RWPE2 (cell line): Measurements from ENCODE around the gene NFATC4.

ENCODE experiments used
- ATAC-seq: fragments of 200-7000 bp; cut with Tn5 transposase; 3 replicates; pipeline ENCODE4 v1.9.1; 2021; ENCODE audit warnings: low read depth
- DNase-seq: peaks from one replicate; pipeline ENCODE4 v3.0.0-alpha.2; 2020; ENCODE audit warnings: low spot score
- H3K27ac ChIP-seq: fragments of 450-650 bp; 2 replicates; pipeline ENCODE4 v1.5.1; 2017; ENCODE audit warnings: mild to moderate bottlenecking; ENCODE audit not compliant: poor library complexity, severe bottlenecking
- H3K27me3 ChIP-seq: fragments of 250-450 bp; sonication (Bioruptor Pico); 2 replicates; pipeline ENCODE4 v1.5.1; 2021; ENCODE audit warnings: mild to moderate bottlenecking, moderate library complexity; ENCODE audit not compliant: insufficient read depth, poor library complexity, severe bottlenecking
- H3K36me3 ChIP-seq: fragments of 250-450 bp; sonication (Bioruptor Pico); 2 replicates; pipeline ENCODE4 v1.5.1; 2020; ENCODE audit warnings: low read depth, mild to moderate bottlenecking, moderate library complexity
- H3K4me1 ChIP-seq: fragments of 250-450 bp; sonication (Bioruptor Pico); 2 replicates; pipeline ENCODE4 v1.5.1; 2021; ENCODE audit warnings: mild to moderate bottlenecking, moderate library complexity; ENCODE audit not compliant: insufficient read depth, poor library complexity, severe bottlenecking
- H3K4me3 ChIP-seq: fragments of 250-450 bp; sonication (Bioruptor Pico); 2 replicates; pipeline ENCODE4 v1.5.1; 2021; ENCODE audit warnings: mild to moderate bottlenecking, moderate library complexity; ENCODE audit not compliant: severe bottlenecking
- H3K9me3 ChIP-seq: fragments of 250-450 bp; sonication (Bioruptor Pico); 2 replicates; pipeline ENCODE4 v1.5.1; 2021; ENCODE audit warnings: mild to moderate bottlenecking, moderate library complexity; ENCODE audit not compliant: severe bottlenecking
- TF ChIP-seq, protein P1 (sequence below): fragments of 450-650 bp; IDR thresholded peaks from one replicate; pipeline ENCODE4 v1.5.1; 2017; ENCODE audit warnings: mild to moderate bottlenecking, moderate library complexity; ENCODE audit not compliant: poor library complexity, severe bottlenecking

The NFATC4 gene

DNA sequence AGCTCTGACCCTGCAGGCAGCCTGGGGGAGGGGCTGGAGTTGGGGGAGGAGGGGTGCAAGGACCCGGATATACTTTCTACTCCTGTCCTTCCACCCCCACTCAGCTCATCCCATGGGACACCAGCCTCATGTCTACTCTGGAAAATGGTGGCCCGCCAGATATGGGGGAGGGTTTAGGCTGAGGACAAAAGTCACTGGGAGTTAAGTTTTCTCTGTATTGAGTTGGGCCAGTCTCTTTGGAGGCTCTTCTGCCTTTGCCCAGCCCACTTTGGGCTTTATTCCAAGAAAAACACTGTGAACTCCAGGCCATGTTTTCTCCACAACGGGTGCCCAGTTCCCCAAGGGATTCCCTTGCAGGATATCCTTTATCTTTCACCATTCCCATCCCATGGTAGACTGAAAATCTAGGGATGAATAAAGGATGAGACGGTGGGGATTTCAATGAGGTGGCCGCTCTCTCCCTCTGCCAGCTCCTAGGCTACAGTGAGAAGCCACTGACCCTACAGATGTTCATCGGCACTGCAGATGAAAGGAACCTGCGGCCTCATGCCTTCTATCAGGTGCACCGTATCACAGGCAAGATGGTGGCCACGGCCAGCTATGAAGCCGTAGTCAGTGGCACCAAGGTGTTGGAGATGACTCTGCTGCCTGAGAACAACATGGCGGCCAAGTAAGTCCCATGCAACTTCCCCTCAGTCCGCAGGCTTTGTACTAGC is 4.9 kb downstream of the NFATC4 start:
- Histone ChIP-seq H3K9me3 (no peaks in the 10 kb centered on the region), H3K27ac (no peak overlapping the region), H3K36me3 (no peaks in the 10 kb centered on the region), H3K4me1 (no peaks in the 10 kb centered on the region), H3K27me3 (no peaks in the 10 kb centered on the region), H3K4me3 (no peak overlapping the region)
- ATAC-seq: no peak
- TF ChIP-seq, protein P1, sequence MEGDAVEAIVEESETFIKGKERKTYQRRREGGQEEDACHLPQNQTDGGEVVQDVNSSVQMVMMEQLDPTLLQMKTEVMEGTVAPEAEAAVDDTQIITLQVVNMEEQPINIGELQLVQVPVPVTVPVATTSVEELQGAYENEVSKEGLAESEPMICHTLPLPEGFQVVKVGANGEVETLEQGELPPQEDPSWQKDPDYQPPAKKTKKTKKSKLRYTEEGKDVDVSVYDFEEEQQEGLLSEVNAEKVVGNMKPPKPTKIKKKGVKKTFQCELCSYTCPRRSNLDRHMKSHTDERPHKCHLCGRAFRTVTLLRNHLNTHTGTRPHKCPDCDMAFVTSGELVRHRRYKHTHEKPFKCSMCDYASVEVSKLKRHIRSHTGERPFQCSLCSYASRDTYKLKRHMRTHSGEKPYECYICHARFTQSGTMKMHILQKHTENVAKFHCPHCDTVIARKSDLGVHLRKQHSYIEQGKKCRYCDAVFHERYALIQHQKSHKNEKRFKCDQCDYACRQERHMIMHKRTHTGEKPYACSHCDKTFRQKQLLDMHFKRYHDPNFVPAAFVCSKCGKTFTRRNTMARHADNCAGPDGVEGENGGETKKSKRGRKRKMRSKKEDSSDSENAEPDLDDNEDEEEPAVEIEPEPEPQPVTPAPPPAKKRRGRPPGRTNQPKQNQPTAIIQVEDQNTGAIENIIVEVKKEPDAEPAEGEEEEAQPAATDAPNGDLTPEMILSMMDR: no peak
- no peak for DNase-seq

DNA sequence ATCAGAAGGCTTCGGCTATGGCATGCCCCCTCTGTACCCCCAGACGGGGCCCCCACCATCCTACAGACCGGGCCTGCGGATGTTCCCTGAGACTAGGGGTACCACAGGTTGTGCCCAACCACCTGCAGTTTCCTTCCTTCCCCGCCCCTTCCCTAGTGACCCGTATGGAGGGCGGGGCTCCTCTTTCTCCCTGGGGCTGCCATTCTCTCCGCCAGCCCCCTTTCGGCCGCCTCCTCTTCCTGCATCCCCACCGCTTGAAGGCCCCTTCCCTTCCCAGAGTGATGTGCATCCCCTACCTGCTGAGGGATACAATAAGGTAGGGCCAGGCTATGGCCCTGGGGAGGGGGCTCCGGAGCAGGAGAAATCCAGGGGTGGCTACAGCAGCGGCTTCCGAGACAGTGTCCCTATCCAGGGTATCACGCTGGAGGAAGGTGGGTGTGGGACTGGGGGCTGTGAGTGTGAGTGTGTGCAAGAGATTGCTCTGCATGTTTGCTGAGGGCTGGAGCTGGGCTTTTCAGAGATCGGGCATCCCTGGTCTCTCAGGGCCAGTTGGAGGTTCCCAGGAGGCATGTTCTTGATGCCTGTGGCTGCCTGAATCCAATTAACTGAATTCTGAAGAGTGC is 8.6 kb downstream of the NFATC4 start:
- no peak for ATAC-seq
- TF ChIP-seq, protein P1: no peak
- DNase-seq: no peak
- no peak overlapping the region for H3K27ac ChIP-seq
- no peaks in the 10 kb centered on the region for H3K9me3 ChIP-seq
- H3K4me3 ChIP-seq: no peak overlapping the region
- H3K4me1 ChIP-seq: no peaks in the 10 kb centered on the region
- H3K36me3 ChIP-seq: no peaks in the 10 kb centered on the region
- H3K27me3 ChIP-seq: no peaks in the 10 kb centered on the region

DNA sequence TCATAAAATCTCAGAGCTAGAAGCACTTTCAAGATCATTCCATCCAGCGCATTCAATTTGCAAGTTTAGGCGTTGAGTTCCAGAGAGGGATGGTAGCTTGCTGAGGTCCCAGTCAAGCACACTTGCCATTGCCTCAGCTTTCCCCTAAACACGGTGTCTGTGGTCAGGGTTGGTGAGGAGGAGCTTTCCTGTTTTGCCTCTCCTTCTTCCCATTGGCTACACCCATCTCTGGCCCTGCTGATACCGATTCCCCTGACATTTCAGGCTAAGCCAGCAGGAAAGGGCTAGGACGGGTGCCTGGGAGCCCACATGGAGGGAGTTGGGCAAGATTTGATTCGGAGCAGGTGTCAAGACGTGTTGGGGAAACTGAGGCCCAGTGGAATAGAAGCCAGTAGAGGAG is 9.1 kb downstream of the NFATC4 start:
- no peaks in the 10 kb centered on the region for H3K27me3 ChIP-seq
- H3K9me3 ChIP-seq: no peaks in the 10 kb centered on the region
- no peaks in the 10 kb centered on the region for H3K4me1 ChIP-seq
- TF ChIP-seq, protein P1: no peak
- no peaks in the 10 kb centered on the region for H3K36me3 ChIP-seq
- DNase-seq (no peak), ATAC-seq (no peak)
- H3K4me3 ChIP-seq: no peak overlapping the region
- no peak overlapping the region for H3K27ac ChIP-seq

DNA sequence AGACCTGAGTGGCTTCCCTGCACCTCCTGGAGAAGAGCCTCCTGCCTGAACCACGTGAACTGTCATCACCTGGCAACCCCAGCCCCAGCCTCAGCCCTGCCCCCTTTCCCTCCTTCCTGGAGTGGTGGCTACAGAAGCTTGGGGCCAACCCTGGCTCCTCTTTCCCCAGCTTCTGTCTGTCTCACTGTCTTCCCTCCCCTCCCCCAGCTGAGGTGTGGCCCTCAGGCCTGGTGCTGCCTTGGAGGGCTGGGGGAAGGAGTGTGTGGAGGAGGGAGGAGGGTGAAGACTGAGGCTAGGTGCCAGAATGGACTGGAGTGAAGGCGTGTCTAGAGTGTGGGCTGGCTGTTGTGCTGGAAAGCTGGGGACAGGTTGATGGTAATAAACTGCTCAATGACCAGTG is 9.7 kb downstream of the NFATC4 start:
- Histone ChIP-seq H3K4me3 (no peak overlapping the region), H3K27ac (no peak overlapping the region), H3K27me3 (no peaks in the 10 kb centered on the region), H3K9me3 (no peaks in the 10 kb centered on the region), H3K36me3 (no peaks in the 10 kb centered on the region), H3K4me1 (no peaks in the 10 kb centered on the region)
- TF ChIP-seq, protein P1: no peak
- ATAC-seq (no peak), DNase-seq (no peak)

DNA sequence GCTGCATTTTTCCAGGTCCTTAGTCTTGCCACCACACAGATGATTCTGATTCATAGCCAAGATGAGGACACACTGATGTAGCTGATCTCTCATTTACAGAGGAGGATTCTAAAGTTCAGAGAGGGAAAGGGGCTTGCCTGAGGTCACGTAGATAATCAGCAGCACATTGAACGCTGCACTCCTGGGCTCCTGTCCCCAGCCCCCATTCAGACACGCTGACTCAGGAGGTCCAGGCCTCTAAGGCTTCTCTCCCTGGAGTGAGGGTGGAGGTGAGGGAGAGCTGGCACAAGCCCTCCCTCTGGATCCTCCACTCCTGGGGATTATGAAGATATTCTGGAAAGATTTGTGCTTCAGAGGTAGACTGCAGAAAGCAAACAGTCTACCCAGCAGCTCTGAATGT is 10.3 kb downstream of the NFATC4 start:
- H3K4me3 ChIP-seq: no peak overlapping the region
- H3K4me1 ChIP-seq: no peaks in the 10 kb centered on the region
- no peak for DNase-seq
- TF ChIP-seq, protein P1: no peak
- no peak overlapping the region for H3K27ac ChIP-seq
- no peaks in the 10 kb centered on the region for H3K9me3 ChIP-seq
- no peaks in the 10 kb centered on the region for H3K36me3 ChIP-seq
- ATAC-seq: no peak
- H3K27me3 ChIP-seq: no peaks in the 10 kb centered on the region
